ENCODE measurements around the gene ASTN2. TPM values are rescaled to one million over a fixed set of nuclear protein-coding genes. Genes with fewer than 3 reads are reported as not detected.

The ASTN2 gene
- total RNA-seq, 1 donor from 2014 or later = 10.0 TPM

DNA sequence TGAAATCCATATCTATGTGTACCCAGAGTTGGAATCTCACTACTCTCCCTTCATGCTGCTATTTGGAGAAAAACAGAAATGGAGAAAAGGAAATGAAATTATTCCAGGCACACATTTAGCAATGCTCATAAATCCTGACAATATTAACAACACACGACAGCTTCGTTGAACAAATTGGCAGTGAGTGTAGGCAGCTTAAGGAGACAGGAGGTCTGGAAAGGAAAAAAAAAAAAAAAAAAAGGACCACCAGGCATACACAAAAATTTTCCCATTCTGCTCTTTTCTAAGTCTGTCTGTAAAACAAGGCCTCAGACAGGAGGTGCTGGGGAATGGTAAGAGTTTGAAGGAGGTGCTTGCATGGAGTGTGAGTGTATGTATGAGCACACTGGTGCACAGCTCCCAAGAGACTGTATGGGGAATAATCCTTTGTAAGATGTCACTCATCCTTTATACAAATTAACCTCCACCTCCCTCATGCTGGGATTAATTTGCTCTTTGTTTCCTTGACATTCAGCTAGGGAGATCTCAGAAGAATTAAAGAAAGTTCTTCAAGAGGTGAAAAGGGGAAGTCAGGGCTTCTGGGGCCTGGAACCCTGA lies 78.9 kb downstream of the ASTN2 start:
- Mint-ChIP-seq H3K27me3 (ENCODE audit: unreplicated experiment) (no peaks in the 10 kb centered on the region), H3K4me1 (ENCODE audit: unreplicated experiment) (no peaks in the 10 kb centered on the region), H3K36me3 (ENCODE audit: low read depth, unreplicated experiment) (no peaks in the 10 kb centered on the region), H3K9me3 (ENCODE audit: unreplicated experiment) (no peaks in the 10 kb centered on the region), H3K27ac (ENCODE audit: unreplicated experiment) (no peak overlapping the region), H3K4me3 (ENCODE audit: unreplicated experiment) (no peak overlapping the region)
- DNase-seq (ENCODE audit: low spot score) = no peak
- no peak for TF ChIP-seq CTCF (IDR thresholded peaks at IDR 0.05; ENCODE audit: unreplicated experiment)

- H3K27me3 Mint-ChIP-seq (ENCODE audit: unreplicated experiment) = no peaks in the 10 kb centered on the region
- DNase-seq (ENCODE audit: low spot score) = no peak
- H3K36me3 Mint-ChIP-seq (ENCODE audit: low read depth, unreplicated experiment) = no peaks in the 10 kb centered on the region
- H3K27ac Mint-ChIP-seq (ENCODE audit: unreplicated experiment) = no peak overlapping the region
- no peaks in the 10 kb centered on the region for H3K4me1 Mint-ChIP-seq (ENCODE audit: unreplicated experiment)
- TF ChIP-seq CTCF (IDR thresholded peaks at IDR 0.05; ENCODE audit: unreplicated experiment) = no peak
- H3K4me3 Mint-ChIP-seq (ENCODE audit: unreplicated experiment) = no peak overlapping the region
- no peaks in the 10 kb centered on the region for H3K9me3 Mint-ChIP-seq (ENCODE audit: unreplicated experiment)
Observed at GRCh38 chr9:117334101-117334500, 80.8 kb downstream of the ASTN2 start.

GRCh38 chr9:117325831-117326230 lies 89.0 kb downstream of the ASTN2 start:
- Mint-ChIP-seq H3K4me1 (ENCODE audit: unreplicated experiment) (peaks cover 4% of the 10 kb centered on the region), H3K9me3 (ENCODE audit: unreplicated experiment) (no peaks in the 10 kb centered on the region), H3K4me3 (ENCODE audit: unreplicated experiment) (no peak overlapping the region), H3K27ac (ENCODE audit: unreplicated experiment) (no peak overlapping the region), H3K36me3 (ENCODE audit: low read depth, unreplicated experiment) (no peaks in the 10 kb centered on the region), H3K27me3 (ENCODE audit: unreplicated experiment) (peaks cover 2% of the 10 kb centered on the region)
- DNase-seq (ENCODE audit: low spot score) = no peak
- no peak for TF ChIP-seq CTCF (IDR thresholded peaks at IDR 0.05; ENCODE audit: unreplicated experiment)

DNA sequence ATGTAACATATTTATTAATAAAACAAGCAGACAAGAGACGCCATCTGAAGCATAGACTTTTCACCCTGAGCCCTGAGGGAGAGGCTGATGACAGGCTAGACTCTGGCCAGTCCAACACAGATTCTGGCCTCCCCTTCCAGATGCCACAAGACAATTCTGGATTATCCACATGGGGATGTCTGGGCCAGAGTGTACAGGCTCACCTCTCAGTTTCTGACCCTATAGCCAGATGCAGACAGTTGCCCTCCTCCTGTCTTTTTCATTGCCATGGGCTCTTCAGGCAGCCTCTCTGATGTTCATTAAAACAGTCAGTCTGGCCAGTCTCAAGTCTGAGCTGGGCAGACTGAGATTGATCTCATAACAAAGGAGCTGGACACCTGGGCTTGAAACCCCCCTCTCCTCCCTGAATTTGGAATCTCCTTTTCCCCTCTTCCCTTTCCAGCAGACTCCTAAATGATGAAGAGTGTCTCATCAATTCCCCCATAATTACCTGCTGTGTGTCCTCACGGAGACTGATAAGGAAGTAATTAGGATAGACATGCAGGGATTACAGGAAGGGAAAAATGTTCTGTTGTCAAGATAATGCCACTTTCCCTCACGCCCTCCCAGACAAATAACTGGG lies 89.6 kb downstream of the ASTN2 start:
- no peak overlapping the region for H3K4me3 Mint-ChIP-seq (ENCODE audit: unreplicated experiment)
- TF ChIP-seq CTCF (IDR thresholded peaks at IDR 0.05; ENCODE audit: unreplicated experiment) = no peak
- peaks cover 2% of the 10 kb centered on the region for H3K27me3 Mint-ChIP-seq (ENCODE audit: unreplicated experiment)
- H3K27ac Mint-ChIP-seq (ENCODE audit: unreplicated experiment) = no peak overlapping the region
- no peak for DNase-seq (ENCODE audit: low spot score)
- no peaks in the 10 kb centered on the region for H3K9me3 Mint-ChIP-seq (ENCODE audit: unreplicated experiment)
- H3K4me1 Mint-ChIP-seq (ENCODE audit: unreplicated experiment) = peaks cover 4% of the 10 kb centered on the region
- no peaks in the 10 kb centered on the region for H3K36me3 Mint-ChIP-seq (ENCODE audit: low read depth, unreplicated experiment)

DNA sequence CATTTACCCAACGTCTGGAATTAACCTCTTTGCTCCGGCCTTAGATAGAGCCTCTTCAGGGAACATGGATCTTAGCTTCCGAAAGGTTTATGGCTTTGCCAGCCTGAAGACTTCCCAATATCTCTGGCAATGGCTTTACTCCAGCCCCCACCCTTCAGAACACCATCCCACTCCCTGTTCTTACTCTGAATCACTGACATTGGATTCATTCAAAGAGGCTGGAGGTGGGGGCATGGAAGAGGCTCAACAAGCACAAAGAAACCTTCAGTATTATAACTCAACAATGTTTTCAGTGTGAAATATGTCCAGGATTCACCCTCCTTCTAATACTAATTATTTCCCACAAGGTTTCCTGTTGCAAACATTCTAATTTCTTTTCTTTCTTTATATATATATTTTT lies 91.5 kb downstream of the ASTN2 start:
- no peak for DNase-seq (ENCODE audit: low spot score)
- Mint-ChIP-seq H3K4me3 (ENCODE audit: unreplicated experiment) (no peak overlapping the region), H3K27ac (ENCODE audit: unreplicated experiment) (no peak overlapping the region), H3K9me3 (ENCODE audit: unreplicated experiment) (no peaks in the 10 kb centered on the region), H3K27me3 (ENCODE audit: unreplicated experiment) (peaks cover 2% of the 10 kb centered on the region), H3K36me3 (ENCODE audit: low read depth, unreplicated experiment) (no peaks in the 10 kb centered on the region), H3K4me1 (ENCODE audit: unreplicated experiment) (peaks cover 4% of the 10 kb centered on the region)
- no peak for TF ChIP-seq CTCF (IDR thresholded peaks at IDR 0.05; ENCODE audit: unreplicated experiment)
